DLD1 (cell line): ENCODE results near the gene HK2.
"Not testable (repeated sequence)": the region's sequence is repeated elsewhere in the genome, so short reads cannot be mapped to it uniquely, and the experiment has no call there.

Source experiments
- in situ Hi-C: cut with HindIII; loops from 2 replicates; pipeline ENCODE4 v1.10.0; 2017; ENCODE audit warnings: low sequenced_read_pairs

HK2 gene

DNA sequence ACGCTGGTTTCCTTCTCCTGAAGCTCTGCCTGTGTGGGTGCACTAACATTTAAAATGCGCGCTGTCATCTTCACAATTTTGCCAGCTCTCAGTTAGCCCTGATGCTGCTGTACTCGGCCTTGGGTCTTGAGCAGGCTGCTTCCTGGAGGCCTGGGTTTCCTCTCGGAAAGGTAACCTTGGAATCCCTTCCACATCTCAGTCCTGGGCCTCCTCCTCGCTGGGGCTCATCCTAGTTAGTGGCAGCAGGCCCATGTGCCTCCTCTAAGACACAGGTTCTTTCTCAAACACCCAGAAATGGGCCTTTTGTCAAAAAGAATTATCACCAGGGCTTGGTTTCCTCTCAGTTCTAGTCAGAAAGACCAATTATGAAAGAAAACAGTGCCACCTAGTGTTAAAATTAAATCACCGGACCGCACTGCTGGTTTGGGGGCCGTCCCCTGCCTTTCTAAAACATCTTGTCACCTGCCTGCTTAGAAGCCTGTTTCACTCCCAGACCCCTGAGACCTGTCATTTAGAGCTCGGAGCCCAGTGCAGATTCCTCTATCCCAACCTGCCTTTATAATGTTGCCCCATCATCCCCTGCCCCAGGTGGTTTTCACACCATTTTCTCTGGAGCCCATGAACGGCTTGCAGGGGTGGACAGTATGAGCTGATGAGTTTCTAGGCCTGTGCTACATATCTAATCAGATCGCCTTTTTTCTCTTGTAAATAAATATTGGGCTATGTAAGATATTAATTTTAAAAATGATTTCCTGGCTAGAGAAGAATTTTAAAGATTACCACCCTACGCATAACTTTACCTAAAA is 42.4 kb downstream of the HK2 start:
- in situ Hi-C loops = no loop called here

DNA sequence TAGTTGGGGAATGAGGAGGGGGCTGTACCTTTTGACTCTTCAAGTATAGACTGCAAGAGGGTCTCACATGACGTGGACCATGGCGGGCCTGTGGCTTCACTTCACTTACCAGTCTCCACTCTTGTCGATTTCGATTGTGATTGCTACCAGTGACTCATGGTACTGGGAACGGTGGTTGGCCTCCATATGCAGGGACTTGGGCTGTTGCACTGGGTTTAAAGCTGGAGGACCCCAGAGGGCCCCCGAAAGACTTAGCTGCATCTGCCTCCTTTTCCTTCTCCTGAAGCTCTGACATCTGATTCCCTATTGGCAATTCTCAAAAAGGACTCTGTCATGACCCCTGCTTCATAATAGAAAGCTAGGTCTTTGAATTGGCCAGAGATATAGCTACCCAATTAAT is 43.4 kb downstream of the HK2 start:
- in situ Hi-C loops = no loop called here

DNA sequence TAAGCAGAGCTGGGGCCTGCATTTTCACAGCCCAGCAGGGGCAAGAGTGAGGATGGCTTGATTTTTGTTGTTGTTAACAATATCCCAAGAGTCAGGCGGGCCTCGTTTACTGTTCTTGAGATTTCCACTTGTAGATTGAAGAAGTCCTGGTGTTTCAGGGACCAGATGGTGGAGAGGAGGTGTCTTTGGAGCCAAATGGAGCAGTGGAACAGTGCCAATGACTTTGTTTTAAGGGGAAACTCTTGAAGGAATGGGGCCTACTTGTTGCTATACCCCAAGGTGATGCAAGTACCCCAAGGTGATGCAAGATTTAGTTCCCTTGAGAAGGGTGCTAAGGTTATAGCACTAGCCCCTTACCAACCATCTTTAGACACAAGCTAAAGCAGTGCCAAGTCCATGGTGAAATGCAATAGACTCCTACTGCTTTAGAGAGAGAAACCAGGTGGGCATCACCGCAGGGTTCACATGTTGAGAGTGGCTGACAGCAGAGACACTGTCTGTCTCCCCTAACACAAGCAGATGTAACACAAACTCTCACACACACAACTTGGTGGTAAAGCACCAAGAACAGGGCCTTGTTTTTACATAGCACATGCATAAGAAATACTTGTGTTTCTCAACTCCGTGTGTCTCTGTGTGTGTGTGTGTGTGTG is 44.0 kb downstream of the HK2 start:
- in situ Hi-C loops = no loop called here

DNA sequence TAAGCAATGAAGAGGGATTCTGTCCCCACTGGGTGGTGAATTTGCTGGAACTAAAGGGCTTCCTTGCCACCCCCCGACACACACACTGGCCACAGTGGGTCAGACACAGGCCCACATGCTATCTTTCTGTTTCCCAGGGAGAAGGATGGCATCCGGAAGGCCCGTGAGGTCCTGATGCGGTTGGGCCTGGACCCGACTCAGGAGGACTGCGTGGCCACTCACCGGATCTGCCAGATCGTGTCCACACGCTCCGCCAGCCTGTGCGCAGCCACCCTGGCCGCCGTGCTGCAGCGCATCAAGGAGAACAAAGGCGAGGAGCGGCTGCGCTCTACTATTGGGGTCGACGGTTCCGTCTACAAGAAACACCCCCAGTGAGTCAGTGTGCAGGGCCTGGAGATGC is 44.6 kb downstream of the HK2 start:
- in situ Hi-C loops = no loop called here

DNA sequence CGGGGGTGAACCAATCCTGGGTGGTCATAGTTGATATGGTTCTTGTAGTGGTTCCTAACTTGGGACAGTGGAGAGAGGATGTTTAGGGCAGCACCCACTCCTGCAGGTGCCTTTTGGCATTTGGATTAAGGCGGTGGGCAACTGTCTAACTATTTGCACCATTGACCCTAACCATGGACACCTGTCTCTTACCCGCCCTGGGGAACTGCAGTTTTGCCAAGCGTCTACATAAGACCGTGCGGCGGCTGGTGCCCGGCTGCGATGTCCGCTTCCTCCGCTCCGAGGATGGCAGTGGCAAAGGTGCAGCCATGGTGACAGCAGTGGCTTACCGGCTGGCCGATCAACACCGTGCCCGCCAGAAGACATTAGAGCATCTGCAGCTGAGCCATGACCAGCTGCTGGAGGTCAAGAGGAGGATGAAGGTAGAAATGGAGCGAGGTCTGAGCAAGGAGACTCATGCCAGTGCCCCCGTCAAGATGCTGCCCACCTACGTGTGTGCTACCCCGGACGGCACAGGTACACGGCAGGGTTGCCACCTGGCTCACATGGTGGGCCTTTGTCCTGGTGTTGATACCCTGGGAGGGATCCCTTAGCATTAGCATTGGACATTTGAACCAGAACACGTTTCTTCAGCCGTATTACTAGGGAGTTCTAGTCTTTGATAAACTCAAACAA is 46.3 kb downstream of the HK2 start:
- in situ Hi-C loops = no loop called here

DNA sequence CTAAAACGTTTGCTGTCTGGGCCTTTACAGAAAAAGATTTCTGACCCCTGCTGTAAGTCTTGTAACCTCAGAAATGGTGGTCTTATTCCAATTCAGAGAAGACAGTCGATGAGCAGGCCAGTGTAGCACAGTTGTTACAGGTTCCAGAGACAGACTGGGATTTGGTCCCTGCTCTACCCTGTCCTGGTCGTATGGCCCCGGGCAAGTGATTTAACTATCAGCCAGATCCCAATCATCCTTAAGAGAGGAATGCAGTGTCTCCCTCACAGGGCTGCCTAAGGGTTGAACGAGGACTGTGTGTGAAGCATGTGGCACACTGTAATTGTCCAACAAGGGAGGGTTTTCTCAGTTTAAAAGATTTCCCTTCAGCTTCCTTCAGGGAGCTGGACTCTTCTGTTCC is 47.2 kb downstream of the HK2 start:
- in situ Hi-C loops = no loop called here

DNA sequence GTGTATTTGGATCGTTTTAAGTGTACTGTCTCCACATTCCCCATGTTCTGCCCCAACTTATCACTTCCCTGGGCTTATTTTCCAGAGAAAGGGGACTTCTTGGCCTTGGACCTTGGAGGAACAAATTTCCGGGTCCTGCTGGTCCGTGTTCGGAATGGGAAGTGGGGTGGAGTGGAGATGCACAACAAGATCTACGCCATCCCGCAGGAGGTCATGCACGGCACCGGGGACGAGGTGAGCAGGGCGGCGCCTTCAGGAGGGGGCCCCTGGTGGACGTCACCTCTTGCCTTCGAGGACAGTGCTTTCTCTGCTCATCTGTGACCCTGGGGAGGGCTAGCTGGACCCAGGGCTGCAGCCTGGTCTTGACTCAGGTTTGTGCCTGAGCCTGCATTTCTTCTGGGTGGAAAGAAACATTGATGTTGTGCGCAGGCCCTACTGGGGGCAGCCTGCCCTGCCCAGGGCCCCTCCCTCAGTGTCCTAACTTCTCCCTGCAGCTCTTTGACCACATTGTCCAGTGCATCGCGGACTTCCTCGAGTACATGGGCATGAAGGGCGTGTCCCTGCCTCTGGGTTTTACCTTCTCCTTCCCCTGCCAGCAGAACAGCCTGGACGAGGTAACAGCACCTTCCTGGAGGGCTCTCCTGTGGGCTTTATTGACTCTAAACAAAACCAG is 47.8 kb downstream of the HK2 start:
- in situ Hi-C loops = no loop called here

DNA sequence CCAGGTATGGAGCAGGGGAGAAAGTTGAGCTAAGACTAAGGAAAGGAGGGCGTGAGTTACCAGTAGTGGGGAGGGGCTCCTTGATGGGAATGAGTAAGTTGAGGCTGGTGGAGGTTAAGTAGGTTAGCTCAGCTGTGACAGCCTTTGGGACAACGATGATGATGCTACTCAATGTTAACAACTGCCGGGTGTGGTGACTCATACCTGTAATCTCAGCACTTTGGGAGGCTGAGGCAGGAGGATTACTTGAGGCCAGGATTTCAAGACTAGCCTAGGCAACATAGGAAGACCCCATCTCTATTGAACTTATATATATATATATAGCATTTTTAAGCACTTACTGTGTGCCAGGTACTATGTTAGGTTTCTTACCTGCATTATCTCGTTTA is 48.4 kb downstream of the HK2 start:
- in situ Hi-C loops = no loop called here

DNA sequence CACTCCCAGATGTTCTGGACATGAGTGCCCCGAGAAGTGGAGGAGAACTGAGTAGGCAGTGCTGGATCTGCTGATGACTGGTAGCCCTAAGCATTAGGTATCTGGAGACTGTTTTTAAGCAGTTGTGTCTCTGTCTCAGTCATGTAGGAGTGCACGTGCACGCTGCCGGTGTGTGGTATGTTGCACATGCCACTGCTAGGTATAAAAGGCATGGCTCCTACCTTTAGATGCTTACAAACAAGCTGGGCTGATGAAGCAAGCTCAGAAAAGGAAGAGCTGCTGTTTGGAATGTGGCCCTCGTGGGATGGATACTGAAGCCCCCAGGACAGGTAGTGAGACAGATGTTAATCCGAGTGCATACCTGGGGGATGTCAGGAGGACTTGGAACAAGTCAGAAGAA is 49.1 kb downstream of the HK2 start:
- in situ Hi-C loops = no loop called here

DNA sequence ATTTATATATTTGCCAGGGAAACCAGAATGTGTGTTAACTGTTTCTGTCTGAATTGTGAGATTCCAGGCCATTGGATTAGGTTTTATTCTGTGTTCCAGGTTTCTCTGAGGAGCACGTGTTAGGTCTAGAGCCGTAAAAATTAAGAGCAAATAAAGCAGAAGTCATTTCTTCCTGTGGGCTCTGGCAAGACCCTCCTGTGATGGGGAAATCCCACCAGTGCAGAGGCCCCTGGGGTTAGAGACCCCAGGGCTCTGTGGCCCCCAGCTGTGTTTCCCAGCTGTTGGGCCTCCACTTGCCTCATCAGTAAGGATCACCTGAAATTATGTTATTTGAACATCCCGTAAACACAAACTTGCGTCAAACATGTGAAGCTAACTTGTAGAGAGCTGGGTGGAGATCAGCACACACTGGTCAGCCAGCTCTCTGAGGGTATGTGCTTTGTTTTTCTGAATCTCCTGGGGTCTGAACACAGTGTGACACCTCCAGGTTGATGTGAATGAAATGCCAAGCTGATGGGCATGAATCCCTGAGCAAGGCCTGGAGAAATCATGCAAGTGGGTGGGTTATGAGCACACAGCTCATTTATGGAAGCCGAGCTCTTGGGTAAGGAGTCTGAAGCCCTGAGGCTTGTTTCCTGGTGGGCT is 50.3 kb downstream of the HK2 start:
- in situ Hi-C loops = no loop called here

DNA sequence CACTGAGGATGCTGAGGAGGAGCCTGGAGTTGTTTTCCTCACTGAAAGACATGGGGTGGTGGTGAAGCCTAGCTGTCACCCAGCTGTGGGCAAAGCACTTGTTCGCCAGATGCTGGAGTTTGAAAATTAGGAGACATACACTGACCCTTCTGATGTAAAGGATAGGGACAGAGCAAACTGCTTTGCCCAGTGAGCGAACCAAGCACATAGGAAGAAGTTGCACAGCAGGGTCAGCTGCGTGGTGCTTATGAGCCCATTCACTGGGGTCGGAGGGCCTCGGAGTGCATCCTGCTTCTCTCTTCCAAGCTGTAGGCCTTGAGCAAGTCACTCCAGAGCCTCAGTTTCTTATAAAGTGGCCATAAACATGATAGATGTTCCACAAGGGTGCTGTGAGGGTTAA is 50.9 kb downstream of the HK2 start:
- in situ Hi-C loops = no loop called here

DNA sequence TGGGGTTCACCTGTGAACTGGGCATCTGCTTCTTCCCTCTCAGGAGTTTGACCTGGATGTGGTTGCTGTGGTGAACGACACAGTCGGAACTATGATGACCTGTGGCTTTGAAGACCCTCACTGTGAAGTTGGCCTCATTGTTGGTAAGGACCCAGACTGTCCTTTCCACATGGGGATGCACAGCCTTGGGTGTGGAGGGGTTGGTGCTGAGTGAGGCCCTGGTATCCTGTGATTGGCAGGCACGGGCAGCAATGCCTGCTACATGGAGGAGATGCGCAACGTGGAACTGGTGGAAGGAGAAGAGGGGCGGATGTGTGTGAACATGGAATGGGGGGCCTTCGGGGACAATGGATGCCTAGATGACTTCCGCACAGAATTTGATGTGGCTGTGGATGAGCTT is 52.3 kb downstream of the HK2 start:
- in situ Hi-C loops = no loop called here

DNA sequence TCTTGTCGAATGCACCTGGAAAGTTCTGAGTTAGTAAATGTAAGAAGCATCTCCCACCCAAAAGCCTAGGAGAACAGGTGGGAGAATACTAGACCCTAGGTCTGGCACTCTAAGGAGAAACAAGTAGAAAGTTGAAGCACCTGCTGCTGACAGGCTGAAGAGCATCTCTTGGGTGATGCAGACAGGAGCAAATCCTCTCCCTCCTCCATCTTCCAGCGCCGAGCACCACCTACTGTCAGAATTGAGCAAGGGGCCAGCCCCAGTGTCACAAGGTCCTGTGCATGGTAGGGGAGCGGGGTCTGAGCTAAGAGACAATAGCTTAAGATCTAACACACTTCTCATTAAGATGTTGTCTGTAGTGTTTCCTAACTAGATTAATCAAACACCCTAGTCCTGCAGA is 52.9 kb downstream of the HK2 start:
- in situ Hi-C loops = no loop called here

DNA sequence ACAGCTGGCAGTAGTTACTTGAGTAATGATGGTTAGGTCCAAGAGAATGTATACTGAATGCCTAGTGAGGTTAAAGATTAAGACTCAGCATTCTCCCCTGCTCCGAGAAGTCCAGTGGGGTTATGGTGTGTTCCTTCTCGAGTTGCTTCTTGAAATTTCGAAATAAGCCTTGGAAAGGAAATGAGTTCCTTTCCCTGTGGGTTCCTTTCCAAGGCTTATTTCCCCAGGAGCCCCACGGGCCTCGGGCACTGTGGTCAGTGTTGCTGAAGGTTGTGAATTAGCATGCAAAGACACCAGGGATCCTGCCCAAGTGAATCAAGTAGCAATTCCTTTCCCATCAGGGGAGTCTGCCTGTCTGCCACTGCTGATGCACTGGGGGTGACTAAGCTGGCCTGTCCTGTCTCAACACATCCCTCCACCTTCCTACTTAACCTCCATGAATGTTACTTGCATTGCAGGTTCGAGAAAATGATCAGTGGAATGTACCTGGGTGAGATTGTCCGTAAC is 53.6 kb downstream of the HK2 start:
- in situ Hi-C loops = no loop called here

DNA sequence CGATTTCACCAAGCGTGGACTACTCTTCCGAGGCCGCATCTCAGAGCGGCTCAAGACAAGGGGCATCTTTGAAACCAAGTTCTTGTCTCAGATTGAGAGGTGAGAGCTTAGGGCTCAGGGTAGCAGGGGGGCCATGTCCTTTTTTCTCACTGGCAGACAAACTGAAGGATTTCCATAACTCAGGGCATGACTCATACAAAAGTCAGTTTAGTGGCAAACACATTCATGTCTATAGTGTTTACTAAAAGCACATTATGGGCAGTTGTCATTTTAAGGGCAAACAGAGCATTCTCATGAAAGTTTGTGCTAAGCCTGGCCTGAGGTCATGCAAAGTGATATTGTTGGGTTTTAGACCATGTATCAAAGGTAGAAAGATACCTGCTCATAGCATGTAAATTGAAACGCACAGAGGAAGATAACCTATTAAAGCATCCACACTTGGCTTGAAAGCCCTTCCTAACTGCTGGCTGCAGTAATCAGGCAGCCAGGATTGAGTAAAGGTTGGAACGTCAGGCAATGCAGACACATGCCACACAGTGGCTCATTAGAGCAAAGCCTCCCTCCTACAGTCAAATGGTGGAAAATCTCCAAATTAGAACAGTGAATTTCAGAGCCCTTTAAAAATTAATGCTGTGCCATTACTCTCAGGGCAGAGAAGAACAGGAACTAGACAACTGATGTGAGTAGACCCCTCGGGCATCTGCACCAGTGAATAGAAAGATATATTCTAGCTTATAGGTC is 54.2 kb downstream of the HK2 start:
- in situ Hi-C loops = no loop called here

DNA sequence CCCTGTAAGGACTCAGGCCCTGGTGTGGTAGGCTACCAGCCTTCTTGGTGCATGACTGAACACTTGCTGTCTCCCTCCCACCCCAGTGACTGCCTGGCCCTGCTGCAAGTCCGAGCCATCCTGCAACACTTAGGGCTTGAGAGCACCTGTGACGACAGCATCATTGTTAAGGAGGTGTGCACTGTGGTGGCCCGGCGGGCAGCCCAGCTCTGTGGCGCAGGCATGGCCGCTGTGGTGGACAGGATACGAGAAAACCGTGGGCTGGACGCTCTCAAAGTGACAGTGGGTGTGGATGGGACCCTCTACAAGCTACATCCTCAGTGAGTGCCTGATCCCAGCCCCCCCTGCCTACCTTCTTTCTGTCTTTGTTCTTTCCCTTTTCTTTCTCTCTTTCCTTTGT is 55.2 kb downstream of the HK2 start:
- in situ Hi-C loops = no loop called here

DNA sequence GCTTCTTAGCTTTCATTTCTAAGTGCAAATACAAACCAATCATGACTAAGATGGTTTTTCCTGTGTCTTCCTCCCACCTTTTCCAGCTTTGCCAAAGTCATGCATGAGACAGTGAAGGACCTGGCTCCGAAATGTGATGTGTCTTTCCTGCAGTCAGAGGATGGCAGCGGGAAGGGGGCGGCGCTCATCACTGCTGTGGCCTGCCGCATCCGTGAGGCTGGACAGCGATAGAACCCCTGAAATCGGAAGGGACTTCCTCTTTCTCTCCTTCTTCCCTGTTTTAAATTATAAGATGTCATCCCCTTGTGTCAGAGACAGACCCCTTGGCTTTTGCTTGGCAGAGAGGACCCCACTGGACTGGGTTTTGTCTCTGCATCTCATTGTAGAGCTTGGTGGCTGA is 56.8 kb downstream of the HK2 start:
- in situ Hi-C loops = no loop called here

DNA sequence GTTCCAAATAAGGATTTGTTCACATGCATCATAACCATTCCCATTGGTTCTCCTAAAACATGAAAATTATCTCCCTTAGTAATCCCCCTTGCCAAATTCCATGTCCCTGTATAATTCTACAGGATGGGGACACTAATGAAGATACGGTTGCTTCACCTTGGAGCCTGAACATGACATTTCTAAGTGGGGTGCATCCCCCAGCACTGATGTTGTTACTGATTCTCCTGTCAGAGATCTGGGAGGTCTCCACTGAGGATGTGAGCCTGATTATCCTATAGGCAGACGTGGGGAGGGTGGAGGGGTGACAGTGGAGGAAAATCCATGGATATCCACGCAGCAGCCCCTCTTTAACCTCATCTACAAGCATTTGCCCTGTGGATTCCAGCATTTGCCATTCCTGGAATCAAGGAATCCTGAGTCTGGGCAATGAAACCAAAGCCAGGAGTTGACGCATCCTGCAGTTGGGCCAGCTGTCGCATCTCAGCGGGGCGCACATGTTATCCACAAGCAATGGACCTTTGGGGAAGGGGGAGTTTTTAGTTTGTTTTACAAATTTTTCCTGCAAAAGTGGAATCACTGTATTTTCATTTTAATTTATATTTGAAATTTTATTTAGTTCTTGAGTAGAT is 57.3 kb downstream of the HK2 start:
- in situ Hi-C loops = no loop called here

DNA sequence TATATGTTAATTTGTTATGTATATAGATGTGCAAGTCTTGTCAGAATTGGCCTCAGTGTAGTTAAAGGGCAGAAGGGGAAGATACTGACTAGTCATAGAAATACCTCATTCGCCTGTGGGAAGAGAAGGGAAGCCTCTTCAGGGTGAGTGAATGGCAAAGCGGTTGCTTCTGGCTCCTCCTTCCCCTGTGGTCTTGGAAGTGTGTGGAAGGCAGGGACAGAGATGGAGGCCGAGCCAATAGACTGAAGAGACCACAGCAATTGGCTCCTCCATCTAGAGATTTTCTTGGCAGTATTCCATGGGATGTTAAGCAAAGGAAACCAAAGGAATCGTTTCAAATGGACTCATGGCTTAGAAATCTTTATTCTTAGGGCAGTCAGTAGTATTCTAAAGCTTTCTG is 57.9 kb downstream of the HK2 start:
- in situ Hi-C loops = not testable (repeated sequence)

DNA sequence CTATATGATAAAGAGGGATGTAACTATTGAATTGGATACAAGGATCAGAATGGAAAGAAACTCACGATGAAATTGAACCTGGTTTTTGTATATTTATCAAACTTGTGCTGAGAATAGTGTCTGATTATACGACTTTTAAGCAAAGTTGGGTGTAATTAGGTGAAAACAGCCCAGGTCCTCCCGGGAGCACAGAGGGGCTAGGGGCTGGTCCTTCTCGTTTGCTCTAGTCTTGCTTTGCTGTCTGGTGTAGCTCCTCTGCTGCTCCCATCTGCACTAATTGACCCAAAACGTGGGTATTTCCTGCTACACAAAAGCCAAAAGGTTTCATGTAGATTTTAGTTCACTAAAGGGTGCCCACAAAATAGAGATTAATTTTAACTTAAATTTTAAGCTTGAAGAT is 58.7 kb downstream of the HK2 start:
- in situ Hi-C loops = no loop called here
